ENCODE results near the gene CENPB.

DNA sequence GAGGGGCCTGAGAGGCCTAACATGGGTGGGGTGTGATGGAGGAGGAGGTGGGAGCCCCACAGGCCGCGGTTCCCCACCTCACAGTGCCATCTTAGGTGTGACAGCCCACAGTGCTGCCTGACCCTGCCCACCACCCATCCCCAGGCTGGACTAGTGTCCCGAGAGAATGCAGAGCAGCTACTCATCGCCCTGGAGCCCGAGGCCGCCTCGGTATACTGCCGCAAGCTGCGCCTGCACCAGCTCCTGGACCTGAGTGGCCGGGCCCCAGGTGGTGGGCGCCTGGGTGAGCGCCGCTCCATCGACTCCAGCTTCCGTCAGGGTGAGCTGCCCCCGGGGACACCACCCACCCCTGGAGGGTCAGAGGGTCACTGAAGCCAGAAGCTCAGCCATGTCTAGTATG is 38.5 kb downstream of the CENPB start:
- TF ChIP-seq, protein P1, sequence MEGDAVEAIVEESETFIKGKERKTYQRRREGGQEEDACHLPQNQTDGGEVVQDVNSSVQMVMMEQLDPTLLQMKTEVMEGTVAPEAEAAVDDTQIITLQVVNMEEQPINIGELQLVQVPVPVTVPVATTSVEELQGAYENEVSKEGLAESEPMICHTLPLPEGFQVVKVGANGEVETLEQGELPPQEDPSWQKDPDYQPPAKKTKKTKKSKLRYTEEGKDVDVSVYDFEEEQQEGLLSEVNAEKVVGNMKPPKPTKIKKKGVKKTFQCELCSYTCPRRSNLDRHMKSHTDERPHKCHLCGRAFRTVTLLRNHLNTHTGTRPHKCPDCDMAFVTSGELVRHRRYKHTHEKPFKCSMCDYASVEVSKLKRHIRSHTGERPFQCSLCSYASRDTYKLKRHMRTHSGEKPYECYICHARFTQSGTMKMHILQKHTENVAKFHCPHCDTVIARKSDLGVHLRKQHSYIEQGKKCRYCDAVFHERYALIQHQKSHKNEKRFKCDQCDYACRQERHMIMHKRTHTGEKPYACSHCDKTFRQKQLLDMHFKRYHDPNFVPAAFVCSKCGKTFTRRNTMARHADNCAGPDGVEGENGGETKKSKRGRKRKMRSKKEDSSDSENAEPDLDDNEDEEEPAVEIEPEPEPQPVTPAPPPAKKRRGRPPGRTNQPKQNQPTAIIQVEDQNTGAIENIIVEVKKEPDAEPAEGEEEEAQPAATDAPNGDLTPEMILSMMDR (IDR thresholded peaks at IDR 0.05) = no peak
- no peak for TF ChIP-seq POLR2A (IDR thresholded peaks at IDR 0.05)

All from testis (tissue), 2 donors.